K562 (cell line): ENCODE data around the gene TRPM2. TPM values are rescaled to one million over a fixed set of nuclear protein-coding genes. Genes with fewer than 3 reads are reported as not detected.
A peak's percentile ranks its signal among the peaks of the same experiment; 100 is the strongest.

Experiments used
- BRD9 ChIP-seq: fragments of 450-650 bp; IDR thresholded peaks from 2 replicates; pipeline ENCODE4 v1.6.1; 2018; ENCODE audit warnings: low read depth; ENCODE audit not compliant: partially characterized antibody
- COPS2 ChIP-seq: fragments of 450-650 bp; conservative IDR thresholded peaks from 2 replicates; pipeline ENCODE4 v1.6.1; 2016; ENCODE audit warnings: mild to moderate bottlenecking, moderate library complexity
- FOS ChIP-seq: IDR thresholded peaks from 3 replicates; pipeline ENCODE4 v1.6.1; 2011; ENCODE audit not compliant: insufficient read length; ENCODE audit errors: extremely low read depth
- GATAD2A ChIP-seq: fragments of 450-650 bp; IDR thresholded peaks from 2 replicates; pipeline ENCODE4 v1.6.1; 2017
- MED1 ChIP-seq: sonication (generic); formaldehyde crosslinking; IDR thresholded peaks from 2 replicates; pipeline ENCODE4 v1.8.1; 2023; ENCODE audit warnings: missing genetic modification reagents, borderline replicate concordance
- MIER1 ChIP-seq: fragments of 450-650 bp; IDR thresholded peaks from 2 replicates; pipeline ENCODE4 v1.6.1; 2016; ENCODE audit warnings: antibody characterized with exemption, mild to moderate bottlenecking, low read depth
- NCOA4 ChIP-seq: fragments of 450-650 bp; IDR thresholded peaks from 2 replicates; pipeline ENCODE4 v1.6.1; 2018; ENCODE audit warnings: mild to moderate bottlenecking; ENCODE audit not compliant: partially characterized antibody
- NFYB ChIP-seq: IDR thresholded peaks from 2 replicates; pipeline ENCODE4 v1.6.1; 2011; ENCODE audit warnings: mild to moderate bottlenecking, moderate library complexity; ENCODE audit not compliant: insufficient read length; ENCODE audit errors: extremely low read depth
- NR1H2 ChIP-seq: sonication (generic); formaldehyde crosslinking; IDR thresholded peaks from 2 replicates; pipeline ENCODE4 v1.4.0; 2020; ENCODE audit warnings: mild to moderate bottlenecking, missing genetic modification reagents
- NR2C1 ChIP-seq, 2 experiments: fragments of 450-650 bp; IDR thresholded peaks; 2 replicates each; pipeline ENCODE4 v1.6.1; 2017; ENCODE audit warnings: mild to moderate bottlenecking in 2 of 2, antibody characterized with exemption in 1 of 2, inconsistent platforms in 1 of 2, missing compliant biosample characterization in 1 of 2, missing genetic modification characterization in 1 of 2
- NR2C2 ChIP-seq, 2 experiments: fragments of 200-800 bp in 1 of 2; sonication (Bioruptor generic) in 1 of 2; sonication (generic) in 1 of 2; formaldehyde crosslinking in 1 of 2; IDR thresholded peaks; 2 replicates each; pipeline versions ENCODE4 v1.6.1 to v1.8.0; 2016 to 2022; ENCODE audit warnings: mild to moderate bottlenecking in 1 of 2, missing compliant biosample characterization in 1 of 2, missing genetic modification characterization in 1 of 2, missing genetic modification reagents in 1 of 2
- PCBP2 ChIP-seq: fragments of 200-400 bp; formaldehyde crosslinking; IDR thresholded peaks from 2 replicates; pipeline ENCODE4 v1.6.1; 2018; ENCODE audit warnings: low read length, low read depth, mild to moderate bottlenecking, moderate library complexity; ENCODE audit not compliant: poor library complexity, severe bottlenecking
- RFX7 ChIP-seq: fragments of 250-450 bp; sonication (Bioruptor Pico); IDR thresholded peaks from 2 replicates; pipeline ENCODE4 v1.5.1; 2021; ENCODE audit warnings: mild to moderate bottlenecking
- SOX6 ChIP-seq: fragments of 450-650 bp; IDR thresholded peaks from 2 replicates; pipeline ENCODE4 v1.6.1; 2014; ENCODE audit warnings: mild to moderate bottlenecking
- TRIM28 ChIP-seq: fragments of 450-650 bp; IDR thresholded peaks from 2 replicates; pipeline ENCODE4 v1.6.1; 2017
- XRCC4 ChIP-seq: IDR thresholded peaks from one replicate; pipeline ENCODE4 v1.6.1; 2011; ENCODE audit not compliant: insufficient read depth, insufficient read length; ENCODE audit errors: extremely low read depth
- ZNF133 ChIP-seq: fragments of 250-450 bp; sonication (Bioruptor Pico); IDR thresholded peaks from 2 replicates; pipeline ENCODE4 v1.4.0; 2020; ENCODE audit warnings: mild to moderate bottlenecking
- ZNF174 ChIP-seq: fragments of 250-450 bp; sonication (Bioruptor Pico); IDR thresholded peaks from 2 replicates; pipeline ENCODE4 v1.4.0; 2020; ENCODE audit warnings: mild to moderate bottlenecking
- ZNF232 ChIP-seq: sonication (generic); formaldehyde crosslinking; IDR thresholded peaks from 2 replicates; pipeline ENCODE4 v1.8.0; 2022; ENCODE audit warnings: mild to moderate bottlenecking, missing genetic modification reagents
- ZNF551 ChIP-seq: fragments of 250-450 bp; sonication (Bioruptor Pico); IDR thresholded peaks from 2 replicates; pipeline ENCODE4 v1.5.0; 2021; ENCODE audit warnings: mild to moderate bottlenecking, moderate library complexity
- ZNF589 ChIP-seq: fragments of 200-800 bp; sonication (Bioruptor generic); IDR thresholded peaks from 2 replicates; pipeline ENCODE4 v1.6.1; 2016; ENCODE audit warnings: low read depth, missing genetic modification characterization, missing compliant biosample characterization
- ZNF766 ChIP-seq: fragments of 200-800 bp; sonication (Bioruptor generic); conservative IDR thresholded peaks from 2 replicates; pipeline ENCODE4 v1.6.1; 2016; ENCODE audit warnings: missing genetic modification characterization, missing compliant biosample characterization
- polyA plus RNA-seq, 8 experiments: library from polyadenylated mRNA; depleted of rRNA in 4 of 8; stranded (reverse) in 5 of 8; unstranded in 3 of 8; fragments of >200 nt; fragmentation: Nextera tagmentation in 2 of 8; fragmentation: Illumina TruSeq in 1 of 8; extraction: Ambion mirVana in 2 of 8; extraction: Trizol in 1 of 8; gene quantifications; 2 replicates each; pipeline versions ENCODE4 v1.2.1 to v1.2.3, GENCODE V29; 2011 to 2014; ENCODE audit warnings: inconsistent platforms in 1 of 8, missing spikeins in 1 of 8
- total RNA-seq, 7 experiments: library from RNA; depleted of rRNA in 6 of 7; stranded (reverse); fragments of >200 nt in 6 of 7; fragmentation: Illumina TruSeq in 2 of 7; extraction: Trizol in 2 of 7; gene quantifications; 2 replicates each; pipeline versions ENCODE4 v1.2.1 to v1.2.3, GENCODE V29; 2011 to 2021; ENCODE audit warnings: low replicate concordance in 1 of 7
- TF ChIP-seq, protein P1 (sequence below): fragments of 150-350 bp; conservative IDR thresholded peaks from 2 replicates; pipeline ENCODE4 v1.6.1; 2014; ENCODE audit warnings: low read length
- TF ChIP-seq, protein P2 (sequence below): IDR thresholded peaks from 2 replicates; pipeline ENCODE4 v1.6.1; 2012; ENCODE audit warnings: low read depth, low read length, improper control_type of control experiment, borderline replicate concordance
- TF ChIP-seq, protein P3 (sequence below): fragments of 450-650 bp; IDR thresholded peaks from 2 replicates; pipeline ENCODE4 v1.6.1; 2016; ENCODE audit warnings: low read depth, mild to moderate bottlenecking, moderate library complexity

The TRPM2 gene
- total and polyA plus RNA-seq, 9 of the 15 experiments (the other 6 are each of a cell fraction or from before 2014, with no cell fraction given): 0.33 to 2.1 (median 0.98) TPM; not detected in 2

DNA sequence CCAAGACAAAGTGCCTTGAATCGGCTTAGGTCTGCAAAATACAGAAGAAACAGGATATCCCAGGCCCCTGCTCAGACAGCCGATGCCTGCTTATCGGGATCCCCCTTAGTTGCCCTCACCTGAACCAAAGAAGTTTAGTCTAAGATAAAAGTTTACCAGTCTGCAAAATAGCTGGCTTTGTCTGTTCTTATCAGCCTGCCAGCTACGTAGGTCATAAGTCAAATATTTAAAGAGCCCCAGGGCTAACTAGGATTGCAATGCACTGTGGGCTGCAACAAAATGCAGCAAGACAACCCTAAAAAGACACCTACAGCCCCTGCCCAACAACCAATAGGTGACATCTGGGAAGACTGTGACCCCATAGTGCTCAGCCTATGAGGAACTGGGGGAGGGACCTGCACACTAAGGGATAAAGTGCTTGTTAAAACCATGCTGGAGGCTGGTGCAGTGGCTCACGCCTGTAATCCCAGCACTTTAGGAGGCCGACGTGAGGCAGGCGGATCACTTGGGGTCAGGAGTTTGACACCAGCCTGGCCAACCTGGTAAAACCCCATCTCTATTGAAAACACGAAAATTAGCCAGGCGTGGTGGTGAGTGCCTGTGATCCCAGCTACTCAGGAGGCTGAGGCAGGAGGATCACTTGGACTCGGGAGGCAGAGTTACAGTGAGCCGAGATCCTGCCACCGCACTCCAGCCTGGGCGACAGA lies 129.3 kb downstream of the TRPM2 start (continued):
- TF ChIP-seq, protein P1, sequence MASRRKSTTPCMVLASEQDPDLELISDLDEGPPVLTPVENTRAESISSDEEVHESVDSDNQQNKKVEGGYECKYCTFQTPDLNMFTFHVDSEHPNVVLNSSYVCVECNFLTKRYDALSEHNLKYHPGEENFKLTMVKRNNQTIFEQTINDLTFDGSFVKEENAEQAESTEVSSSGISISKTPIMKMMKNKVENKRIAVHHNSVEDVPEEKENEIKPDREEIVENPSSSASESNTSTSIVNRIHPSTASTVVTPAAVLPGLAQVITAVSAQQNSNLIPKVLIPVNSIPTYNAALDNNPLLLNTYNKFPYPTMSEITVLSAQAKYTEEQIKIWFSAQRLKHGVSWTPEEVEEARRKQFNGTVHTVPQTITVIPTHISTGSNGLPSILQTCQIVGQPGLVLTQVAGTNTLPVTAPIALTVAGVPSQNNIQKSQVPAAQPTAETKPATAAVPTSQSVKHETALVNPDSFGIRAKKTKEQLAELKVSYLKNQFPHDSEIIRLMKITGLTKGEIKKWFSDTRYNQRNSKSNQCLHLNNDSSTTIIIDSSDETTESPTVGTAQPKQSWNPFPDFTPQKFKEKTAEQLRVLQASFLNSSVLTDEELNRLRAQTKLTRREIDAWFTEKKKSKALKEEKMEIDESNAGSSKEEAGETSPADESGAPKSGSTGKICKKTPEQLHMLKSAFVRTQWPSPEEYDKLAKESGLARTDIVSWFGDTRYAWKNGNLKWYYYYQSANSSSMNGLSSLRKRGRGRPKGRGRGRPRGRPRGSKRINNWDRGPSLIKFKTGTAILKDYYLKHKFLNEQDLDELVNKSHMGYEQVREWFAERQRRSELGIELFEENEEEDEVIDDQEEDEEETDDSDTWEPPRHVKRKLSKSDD: no peak
- TF ChIP-seq NR2C2 (CRISPR knock-in tag; IDR thresholded peaks at IDR 0.05): no peak
- peak; percentile 76 for TF ChIP-seq NR2C2 (tag; IDR thresholded peaks at IDR 0.05)
- no peak for TF ChIP-seq ZNF589 (CRISPR knock-in tag)
- no peak for TF ChIP-seq FOS
- no peak for TF ChIP-seq PCBP2
- no peak for TF ChIP-seq TRIM28
- TF ChIP-seq, protein P2, sequence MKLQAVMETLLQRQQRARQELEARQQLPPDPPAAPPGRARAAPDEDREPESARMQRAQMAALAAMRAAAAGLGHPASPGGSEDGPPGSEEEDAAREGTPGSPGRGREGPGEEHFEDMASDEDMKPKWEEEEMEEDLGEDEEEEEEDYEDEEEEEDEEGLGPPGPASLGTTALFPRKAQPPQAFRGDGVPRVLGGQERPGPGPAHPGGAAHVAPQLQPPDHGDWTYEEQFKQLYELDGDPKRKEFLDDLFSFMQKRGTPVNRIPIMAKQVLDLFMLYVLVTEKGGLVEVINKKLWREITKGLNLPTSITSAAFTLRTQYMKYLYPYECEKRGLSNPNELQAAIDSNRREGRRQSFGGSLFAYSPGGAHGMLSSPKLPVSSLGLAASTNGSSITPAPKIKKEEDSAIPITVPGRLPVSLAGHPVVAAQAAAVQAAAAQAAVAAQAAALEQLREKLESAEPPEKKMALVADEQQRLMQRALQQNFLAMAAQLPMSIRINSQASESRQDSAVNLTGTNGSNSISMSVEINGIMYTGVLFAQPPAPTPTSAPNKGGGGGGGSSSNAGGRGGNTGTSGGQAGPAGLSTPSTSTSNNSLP: no peak
- TF ChIP-seq NR1H2 (CRISPR knock-in tag): no peak
- no peak for TF ChIP-seq ZNF232 (CRISPR knock-in tag)
- TF ChIP-seq BRD9: no peak
- no peak for TF ChIP-seq NR2C1 (IDR thresholded peaks at IDR 0.05)
- TF ChIP-seq NR2C1 (tag; IDR thresholded peaks at IDR 0.05): 0 out of 2 replicates have a peak, but pooled peaks have one; percentile 31
- TF ChIP-seq ZNF174 (CRISPR knock-in tag): no peak
- TF ChIP-seq COPS2: no peak
- TF ChIP-seq MIER1: no peak
- no peak for TF ChIP-seq RFX7
- peak; percentile 34 for TF ChIP-seq NFYB
- no peak for TF ChIP-seq GATAD2A
- no peak for TF ChIP-seq MED1 (CRISPR knock-in tag)
- TF ChIP-seq ZNF133 (CRISPR knock-in tag): no peak
- no peak for TF ChIP-seq ZNF551 (CRISPR knock-in tag)
- no peak for TF ChIP-seq SOX6
- TF ChIP-seq, protein P3, sequence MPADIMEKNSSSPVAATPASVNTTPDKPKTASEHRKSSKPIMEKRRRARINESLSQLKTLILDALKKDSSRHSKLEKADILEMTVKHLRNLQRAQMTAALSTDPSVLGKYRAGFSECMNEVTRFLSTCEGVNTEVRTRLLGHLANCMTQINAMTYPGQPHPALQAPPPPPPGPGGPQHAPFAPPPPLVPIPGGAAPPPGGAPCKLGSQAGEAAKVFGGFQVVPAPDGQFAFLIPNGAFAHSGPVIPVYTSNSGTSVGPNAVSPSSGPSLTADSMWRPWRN: no peak
- TF ChIP-seq XRCC4: no peak
- TF ChIP-seq ZNF766: no peak
- TF ChIP-seq NCOA4: no peak
